Stimulated activated CD4-positive, alpha-beta T cell treated with anti-CD3 and anti-CD28 coated beads, Interleukin-15, amount 100 ng/mL, for 24 hours (primary cell): ENCODE data around the gene HBA1.
"Not testable (repeated sequence)": the region's sequence is repeated elsewhere in the genome, so short reads cannot be mapped to it uniquely, and the experiment has no call there.

Experiments used
- DNase-seq: peaks from one replicate; pipeline ENCODE4 v3.0.0-alpha.2; 2020

Gene HBA1

GRCh38 chr16:176006-176405 lies 474 bp upstream of the HBA1 start:
- DNase-seq, result not testable (repeated sequence)

- no peak for DNase-seq
Observed at GRCh38 chr16:177394-177822, 928 bp downstream of the HBA1 start.

DNA sequence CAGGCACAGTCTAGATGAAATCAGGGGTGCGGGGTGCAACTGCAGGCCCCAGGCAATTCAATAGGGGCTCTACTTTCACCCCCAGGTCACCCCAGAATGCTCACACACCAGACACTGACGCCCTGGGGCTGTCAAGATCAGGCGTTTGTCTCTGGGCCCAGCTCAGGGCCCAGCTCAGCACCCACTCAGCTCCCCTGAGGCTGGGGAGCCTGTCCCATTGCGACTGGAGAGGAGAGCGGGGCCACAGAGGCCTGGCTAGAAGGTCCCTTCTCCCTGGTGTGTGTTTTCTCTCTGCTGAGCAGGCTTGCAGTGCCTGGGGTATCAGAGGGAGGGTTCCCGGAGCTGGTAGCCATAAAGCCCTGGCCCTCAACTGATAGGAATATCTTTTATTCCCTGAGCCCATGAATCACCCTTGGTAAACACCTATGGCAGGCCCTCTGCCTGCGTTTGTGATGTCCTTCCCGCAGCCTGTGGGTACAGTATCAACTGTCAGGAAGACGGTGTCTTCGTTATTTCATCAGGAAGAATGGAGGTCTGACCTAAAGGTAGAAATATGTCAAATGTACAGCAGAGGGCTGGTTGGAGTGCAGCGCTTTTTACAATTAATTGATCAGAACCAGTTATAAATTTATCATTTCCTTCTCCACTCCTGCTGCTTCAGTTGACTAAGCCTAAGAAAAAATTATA lies 1.6 kb downstream of the HBA1 start:
- DNase-seq, result no peak

- DNase-seq, result no peak
Observed at GRCh38 chr16:178668-179015, 2.2 kb downstream of the HBA1 start.

GRCh38 chr16:179211-180092 lies 3.0 kb downstream of the HBA1 start:
- no peak for DNase-seq

DNA sequence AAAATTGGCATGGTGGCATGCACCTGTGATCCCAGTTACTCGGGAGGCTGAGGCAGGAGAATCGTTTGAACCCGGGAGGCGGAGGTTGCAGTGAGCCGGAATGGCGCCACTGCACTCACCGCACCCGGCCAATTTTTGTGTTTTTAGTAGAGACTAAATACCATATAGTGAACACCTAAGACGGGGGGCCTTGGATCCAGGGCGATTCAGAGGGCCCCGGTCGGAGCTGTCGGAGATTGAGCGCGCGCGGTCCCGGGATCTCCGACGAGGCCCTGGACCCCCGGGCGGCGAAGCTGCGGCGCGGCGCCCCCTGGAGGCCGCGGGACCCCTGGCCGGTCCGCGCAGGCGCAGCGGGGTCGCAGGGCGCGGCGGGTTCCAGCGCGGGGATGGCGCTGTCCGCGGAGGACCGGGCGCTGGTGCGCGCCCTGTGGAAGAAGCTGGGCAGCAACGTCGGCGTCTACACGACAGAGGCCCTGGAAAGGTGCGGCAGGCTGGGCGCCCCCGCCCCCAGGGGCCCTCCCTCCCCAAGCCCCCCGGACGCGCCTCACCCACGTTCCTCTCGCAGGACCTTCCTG lies 3.7 kb downstream of the HBA1 start, which contains the start of gene HBQ1:
Gene HBQ1, plus strand, starts transcription at position 359 of the 575 bp plus-strand sequence. Its CDS starts 28 bp downstream, at position 387.
- DNase-seq, result peak; percentile 53

GRCh38 chr16:180681-181564 lies 4.4 kb downstream of the HBA1 start:
- DNase-seq, result peak; percentile 89

DNA sequence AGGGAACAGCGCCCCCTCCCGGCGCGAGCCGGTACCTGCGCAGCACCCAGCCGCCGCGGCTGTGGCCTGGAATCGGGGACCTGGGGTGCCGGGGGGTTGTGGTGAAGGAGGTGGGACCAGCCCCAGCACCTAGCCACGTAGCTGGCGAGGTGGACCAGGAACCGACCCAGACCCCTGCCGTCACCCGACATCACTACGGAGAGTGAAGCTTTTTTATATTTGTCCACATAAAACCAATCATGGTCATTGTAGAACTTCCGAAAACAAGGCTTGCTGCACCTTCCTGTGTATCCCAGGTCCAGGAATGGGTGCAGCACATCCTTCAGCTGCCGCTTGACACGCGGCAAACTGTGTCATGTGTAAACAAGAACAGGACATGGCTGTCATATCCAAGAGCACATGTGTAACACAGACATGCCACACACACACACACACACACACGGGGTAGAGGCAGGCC lies 5.1 kb downstream of the HBA1 start:
- DNase-seq, result no peak

- no peak for DNase-seq
Observed at GRCh38 chr16:183005-183404, 6.5 kb downstream of the HBA1 start.

GRCh38 chr16:185213-185612 lies 8.7 kb downstream of the HBA1 start:
- DNase-seq, result no peak

DNA sequence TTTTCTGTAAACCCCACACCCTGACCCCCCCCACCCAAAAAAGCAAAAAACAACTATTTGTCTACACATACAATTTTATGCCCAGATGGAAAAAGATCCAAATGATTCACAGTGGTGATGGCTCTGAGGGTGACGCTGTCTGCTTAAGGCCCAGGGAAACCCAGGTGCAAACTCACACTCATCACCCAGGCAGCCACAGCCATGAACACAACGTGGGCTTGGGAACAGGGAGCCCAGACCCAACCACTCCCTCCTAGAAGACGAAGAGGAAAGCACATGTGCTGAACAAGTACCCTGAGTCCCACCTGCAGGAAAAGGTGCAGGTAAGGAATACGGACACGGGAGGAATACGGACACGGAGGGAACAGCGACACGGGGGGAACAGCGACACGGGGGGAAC lies 9.2 kb downstream of the HBA1 start:
- DNase-seq, result no peak

DNA sequence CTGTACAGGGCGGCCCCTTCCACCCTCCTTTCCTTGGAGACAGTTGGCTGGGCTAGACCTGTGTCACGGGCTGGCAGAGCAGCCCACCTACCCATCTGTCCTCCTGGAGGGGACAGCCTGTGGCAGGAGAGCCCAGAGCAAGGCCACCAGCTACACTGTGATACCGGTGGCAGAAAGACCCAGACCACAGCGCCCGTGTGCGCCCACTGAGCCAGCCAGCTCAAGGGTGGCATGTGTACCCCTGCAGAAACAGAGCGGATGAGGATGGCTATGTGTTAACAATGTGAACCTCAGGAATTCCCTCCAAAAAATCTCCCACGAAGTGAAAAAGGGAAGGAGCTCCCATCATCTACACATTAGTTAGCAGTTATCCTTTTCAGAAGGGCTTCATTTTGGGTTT lies 10.8 kb downstream of the HBA1 start:
- no peak for DNase-seq

DNA sequence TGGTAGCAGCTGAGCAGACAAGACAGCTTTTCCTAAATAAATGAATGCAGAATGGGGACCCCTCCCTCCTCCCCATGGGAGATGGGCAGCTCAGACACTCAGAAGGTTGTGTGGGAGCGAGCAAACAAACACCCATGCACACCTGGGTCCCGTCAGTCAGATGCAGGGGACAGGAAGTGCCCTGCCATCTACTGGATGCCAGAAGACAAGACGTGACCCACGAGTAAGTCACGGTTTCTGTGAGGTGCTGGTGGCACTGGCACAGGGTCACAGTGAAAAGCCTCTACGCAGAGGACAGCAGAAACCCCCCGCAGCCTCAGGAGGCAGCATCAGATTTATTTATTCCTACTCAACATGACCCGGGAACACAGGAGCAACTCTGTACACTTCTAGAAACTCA lies 12.2 kb downstream of the HBA1 start:
- peak; percentile 35 for DNase-seq

GRCh38 chr16:189604-190186 lies 13.2 kb downstream of the HBA1 start:
- DNase-seq, result no peak

DNA sequence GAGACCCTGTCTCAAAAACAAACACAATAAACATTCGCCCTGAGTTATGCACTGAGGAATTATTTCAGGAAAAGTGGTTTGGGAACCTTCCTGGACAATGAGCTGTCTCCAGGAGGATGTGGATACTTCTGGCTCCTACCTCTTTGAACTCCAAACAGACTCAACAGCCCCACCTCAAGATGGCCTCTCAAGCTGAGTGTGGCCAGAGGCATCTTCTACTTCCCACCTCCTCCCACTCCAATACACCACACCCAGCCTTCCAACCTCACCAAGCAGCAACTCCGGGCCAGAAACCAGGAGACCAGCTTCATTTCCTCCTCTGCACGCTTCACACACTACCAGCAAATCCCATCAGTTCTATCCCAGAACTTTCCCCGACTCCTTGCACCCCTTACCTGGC lies 15.4 kb downstream of the HBA1 start:
- no peak for DNase-seq

DNA sequence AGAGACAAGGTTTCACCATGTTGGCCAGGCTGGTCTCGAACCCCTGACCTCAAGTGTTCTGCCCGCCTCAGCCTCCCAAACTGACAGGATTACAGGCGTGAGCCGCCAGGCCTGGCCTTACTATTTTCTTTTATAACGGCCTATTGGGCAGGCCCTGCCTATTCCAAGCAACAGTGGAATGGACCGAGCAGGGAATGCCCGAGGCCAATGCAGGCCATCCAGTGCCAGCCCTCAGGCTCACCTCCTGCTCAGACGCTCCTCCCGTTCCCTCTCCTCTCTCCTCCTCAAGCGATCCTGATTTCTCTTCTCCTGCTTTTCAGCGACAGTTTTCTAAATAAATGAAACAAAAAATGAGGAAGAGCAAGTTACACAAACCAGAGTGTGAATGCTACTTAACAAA lies 16.2 kb downstream of the HBA1 start:
- DNase-seq, result no peak

DNA sequence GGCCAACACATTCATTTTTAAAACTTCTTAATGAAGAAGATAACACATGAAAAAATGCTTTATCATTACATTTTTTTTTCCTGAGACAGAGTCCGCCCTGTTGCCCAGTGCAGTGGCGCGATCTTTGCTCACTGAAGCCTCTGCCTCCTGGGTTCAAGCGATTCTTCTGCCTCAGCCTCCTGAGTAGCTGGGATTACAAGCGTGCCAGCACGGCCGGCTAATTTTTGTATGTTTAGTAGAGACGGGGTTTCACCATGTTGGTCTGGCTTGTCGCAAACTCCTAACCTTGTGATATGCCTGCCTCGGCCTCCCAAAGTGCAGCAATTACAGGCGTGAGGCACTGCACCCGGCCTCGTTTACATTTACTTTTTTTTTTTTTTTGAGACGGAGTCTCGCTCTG lies 17.0 kb downstream of the HBA1 start:
- DNase-seq, result no peak

GRCh38 chr16:194516-194915 lies 18.0 kb downstream of the HBA1 start:
- no peak for DNase-seq

GRCh38 chr16:200388-200787 lies 23.9 kb downstream of the HBA1 start:
- no peak for DNase-seq

GRCh38 chr16:203246-203645 lies 26.8 kb downstream of the HBA1 start:
- no peak for DNase-seq

- DNase-seq, result not testable (repeated sequence)
Observed at GRCh38 chr16:204046-204445, 27.6 kb downstream of the HBA1 start.

DNA sequence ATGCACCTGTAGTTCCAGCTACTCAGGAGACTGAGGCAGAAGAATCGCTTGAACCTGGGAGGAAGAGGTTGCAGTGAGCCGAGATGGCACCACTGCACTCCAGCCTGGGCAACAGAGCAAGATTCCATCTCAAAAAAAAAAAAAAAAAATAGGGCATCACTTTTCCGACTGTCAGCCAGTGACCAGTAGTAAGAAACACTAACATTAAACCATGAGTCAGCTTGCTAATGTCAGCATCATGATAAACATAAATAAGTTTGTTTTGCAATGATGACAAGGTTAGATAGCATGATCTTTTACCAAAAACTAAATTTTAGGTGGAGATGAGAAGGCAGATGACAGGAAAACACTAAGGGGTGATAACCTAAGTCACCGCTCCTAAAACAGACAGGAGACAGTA lies 32.9 kb downstream of the HBA1 start:
- not testable (repeated sequence) for DNase-seq
